ENCODE results near the gene DTWD1. TPM values are rescaled to one million over a fixed set of nuclear protein-coding genes. Genes with fewer than 3 reads are reported as not detected.

Gene DTWD1
- total and polyA plus RNA-seq, 2 of the 13 experiments (the other 11 are each of a cell fraction or from before 2014, with no cell fraction given), result 12.7 to 18.3 TPM

DNA sequence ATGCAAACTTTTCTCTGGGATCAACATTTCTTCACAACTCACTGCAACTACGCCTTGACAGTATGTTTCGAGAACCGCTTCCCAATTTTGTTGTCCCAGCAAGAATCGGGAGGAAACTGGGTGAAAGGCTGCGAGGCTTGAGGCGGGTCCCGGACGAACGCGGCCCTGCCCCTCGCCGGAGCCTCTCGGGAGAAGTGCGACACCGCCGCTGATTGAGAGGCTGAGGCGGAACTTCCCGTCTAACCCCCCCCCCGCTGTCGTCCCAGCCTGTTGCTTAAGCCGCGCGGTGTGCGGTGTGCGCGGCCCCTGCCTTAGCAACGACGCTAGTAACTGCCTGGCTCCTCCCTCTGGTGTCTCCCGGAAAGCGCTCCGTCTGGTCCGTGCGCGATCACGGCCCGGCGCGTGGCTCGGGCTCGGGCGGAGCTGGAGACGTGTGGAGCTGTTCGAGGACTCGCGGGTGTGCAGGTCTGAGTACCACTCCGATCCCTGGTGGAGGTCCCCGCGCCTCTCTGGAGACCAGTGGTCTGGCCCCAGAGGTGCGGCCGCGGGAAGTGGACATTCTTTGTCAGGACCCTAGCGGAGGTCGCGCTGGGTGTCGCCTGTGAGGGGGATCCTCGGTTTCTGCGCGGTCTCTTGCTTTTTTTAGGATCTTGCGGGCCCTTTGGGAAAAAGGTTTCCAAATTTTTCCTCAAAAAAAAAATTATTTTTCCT is at the start of gene DTWD1, which contains the start of gene FAM227B (continued):
- TF ChIP-seq FOXA1 (IDR thresholded peaks at IDR 0.05) (no peak), FOXA1 (CRISPR knock-in tag; IDR thresholded peaks at IDR 0.05) (peak; percentile 59), ZNF274 (CRISPR knock-in tag; IDR thresholded peaks at IDR 0.05) (peak; percentile 95), MIER3 (CRISPR knock-in tag; IDR thresholded peaks at IDR 0.05; ENCODE audit: borderline replicate concordance) (peak; percentile 92), POGZ (CRISPR knock-in tag; IDR thresholded peaks at IDR 0.05) (peak; percentile 99), MAFF (IDR thresholded peaks at IDR 0.05; ENCODE audit: low read depth, low read length) (no peak), CREM (IDR thresholded peaks at IDR 0.05) (no peak; the same call in 1 of the 2 replicates), CREM (CRISPR knock-in tag; IDR thresholded peaks at IDR 0.05) (no peak), ZNF317 (CRISPR knock-in tag; IDR thresholded peaks at IDR 0.05) (peak; percentile 89), BHLHE40 (IDR thresholded peaks at IDR 0.05; ENCODE audit: low read length) (peak; percentile 72), CBFB (CRISPR knock-in tag; IDR thresholded peaks at IDR 0.05) (peak; percentile 94), MATR3 (CRISPR knock-in tag; IDR thresholded peaks at IDR 0.05) (no peak), CENPX (CRISPR knock-in tag; IDR thresholded peaks at IDR 0.05) (no peak), KDM6A (CRISPR knock-in tag; IDR thresholded peaks at IDR 0.05; ENCODE audit: low read depth) (0 out of 2 replicates have a peak, but pooled peaks have one; percentile 44), ZNF224 (CRISPR knock-in tag; IDR thresholded peaks at IDR 0.05) (peak; percentile 95; the same call in 1 of the 2 replicates), ZNF589 (CRISPR knock-in tag; conservative IDR thresholded peaks at IDR 0.05) (peak; percentile 98), ZNF44 (CRISPR knock-in tag; IDR thresholded peaks at IDR 0.05) (peak; percentile 98), HES4 (CRISPR knock-in tag; IDR thresholded peaks at IDR 0.05; ENCODE audit: borderline replicate concordance) (peak; percentile 95), BCL6 (CRISPR knock-in tag; IDR thresholded peaks at IDR 0.05) (peak; percentile 83), NR2F2 (IDR thresholded peaks at IDR 0.05; ENCODE audit: borderline replicate concordance, low read depth) (no peak; the same call in 1 of the 2 replicates), ZMYM4 (CRISPR knock-in tag; IDR thresholded peaks at IDR 0.05) (peak; percentile 99), SALL2 (CRISPR knock-in tag; IDR thresholded peaks at IDR 0.05) (peak; percentile 97), RCOR2 (CRISPR knock-in tag; IDR thresholded peaks at IDR 0.05) (peak; percentile 67), KMT2A (CRISPR knock-in tag; IDR thresholded peaks at IDR 0.05) (peak; percentile 100), CREB1 (IDR thresholded peaks at IDR 0.05) (peak; percentile 61), CREB1 (CRISPR knock-in tag; IDR thresholded peaks at IDR 0.05) (peak; percentile 86)
- TF ChIP-seq, protein P1, sequence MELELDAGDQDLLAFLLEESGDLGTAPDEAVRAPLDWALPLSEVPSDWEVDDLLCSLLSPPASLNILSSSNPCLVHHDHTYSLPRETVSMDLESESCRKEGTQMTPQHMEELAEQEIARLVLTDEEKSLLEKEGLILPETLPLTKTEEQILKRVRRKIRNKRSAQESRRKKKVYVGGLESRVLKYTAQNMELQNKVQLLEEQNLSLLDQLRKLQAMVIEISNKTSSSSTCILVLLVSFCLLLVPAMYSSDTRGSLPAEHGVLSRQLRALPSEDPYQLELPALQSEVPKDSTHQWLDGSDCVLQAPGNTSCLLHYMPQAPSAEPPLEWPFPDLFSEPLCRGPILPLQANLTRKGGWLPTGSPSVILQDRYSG (CRISPR knock-in tag; IDR thresholded peaks at IDR 0.05), result no peak
- TF ChIP-seq, protein P2, sequence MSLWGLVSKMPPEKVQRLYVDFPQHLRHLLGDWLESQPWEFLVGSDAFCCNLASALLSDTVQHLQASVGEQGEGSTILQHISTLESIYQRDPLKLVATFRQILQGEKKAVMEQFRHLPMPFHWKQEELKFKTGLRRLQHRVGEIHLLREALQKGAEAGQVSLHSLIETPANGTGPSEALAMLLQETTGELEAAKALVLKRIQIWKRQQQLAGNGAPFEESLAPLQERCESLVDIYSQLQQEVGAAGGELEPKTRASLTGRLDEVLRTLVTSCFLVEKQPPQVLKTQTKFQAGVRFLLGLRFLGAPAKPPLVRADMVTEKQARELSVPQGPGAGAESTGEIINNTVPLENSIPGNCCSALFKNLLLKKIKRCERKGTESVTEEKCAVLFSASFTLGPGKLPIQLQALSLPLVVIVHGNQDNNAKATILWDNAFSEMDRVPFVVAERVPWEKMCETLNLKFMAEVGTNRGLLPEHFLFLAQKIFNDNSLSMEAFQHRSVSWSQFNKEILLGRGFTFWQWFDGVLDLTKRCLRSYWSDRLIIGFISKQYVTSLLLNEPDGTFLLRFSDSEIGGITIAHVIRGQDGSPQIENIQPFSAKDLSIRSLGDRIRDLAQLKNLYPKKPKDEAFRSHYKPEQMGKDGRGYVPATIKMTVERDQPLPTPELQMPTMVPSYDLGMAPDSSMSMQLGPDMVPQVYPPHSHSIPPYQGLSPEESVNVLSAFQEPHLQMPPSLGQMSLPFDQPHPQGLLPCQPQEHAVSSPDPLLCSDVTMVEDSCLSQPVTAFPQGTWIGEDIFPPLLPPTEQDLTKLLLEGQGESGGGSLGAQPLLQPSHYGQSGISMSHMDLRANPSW (CRISPR knock-in tag; IDR thresholded peaks at IDR 0.05; ENCODE audit: borderline replicate concordance), result no peak; the same call in 1 of the 2 replicates
- TF ChIP-seq, protein P3, sequence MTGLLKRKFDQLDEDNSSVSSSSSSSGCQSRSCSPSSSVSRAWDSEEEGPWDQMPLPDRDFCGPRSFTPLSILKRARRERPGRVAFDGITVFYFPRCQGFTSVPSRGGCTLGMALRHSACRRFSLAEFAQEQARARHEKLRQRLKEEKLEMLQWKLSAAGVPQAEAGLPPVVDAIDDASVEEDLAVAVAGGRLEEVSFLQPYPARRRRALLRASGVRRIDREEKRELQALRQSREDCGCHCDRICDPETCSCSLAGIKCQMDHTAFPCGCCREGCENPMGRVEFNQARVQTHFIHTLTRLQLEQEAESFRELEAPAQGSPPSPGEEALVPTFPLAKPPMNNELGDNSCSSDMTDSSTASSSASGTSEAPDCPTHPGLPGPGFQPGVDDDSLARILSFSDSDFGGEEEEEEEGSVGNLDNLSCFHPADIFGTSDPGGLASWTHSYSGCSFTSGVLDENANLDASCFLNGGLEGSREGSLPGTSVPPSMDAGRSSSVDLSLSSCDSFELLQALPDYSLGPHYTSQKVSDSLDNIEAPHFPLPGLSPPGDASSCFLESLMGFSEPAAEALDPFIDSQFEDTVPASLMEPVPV (CRISPR knock-in tag; IDR thresholded peaks at IDR 0.05), result peak; percentile 89

Measured in HepG2 (cell line).